Stimulated activated CD4-positive, alpha-beta T cell treated with anti-CD3 and anti-CD28 coated beads, TNF-alpha, amount 100 ng/mL, for 4 hours (primary cell): ENCODE results near the gene HES2.
"Not testable (repeated sequence)": the region's sequence is repeated elsewhere in the genome, so short reads cannot be mapped to it uniquely, and the experiment has no call there.

Experiments
- DNase-seq, 3 experiments: peaks; one replicate each; pipeline ENCODE4 v3.0.0-alpha.2; 2020; ENCODE audit warnings: low read depth in 3 of 3

HES2 gene

GRCh38 chr1:6437012-6437700 is 17.4 kb upstream of the HES2 start:
- not testable (repeated sequence) for DNase-seq

GRCh38 chr1:6436277-6436676 is 16.6 kb upstream of the HES2 start:
- not testable (repeated sequence) for DNase-seq

- DNase-seq = no peak
Observed at GRCh38 chr1:6435547-6435946, 15.8 kb upstream of the HES2 start.

GRCh38 chr1:6435129-6435528 is 15.4 kb upstream of the HES2 start:
- no peak for DNase-seq

- DNase-seq = no peak
Observed at GRCh38 chr1:6434186-6434585, 14.5 kb upstream of the HES2 start.

- not testable (repeated sequence) for DNase-seq
Observed at GRCh38 chr1:6431645-6432579, 12.2 kb upstream of the HES2 start.

- DNase-seq = not testable (repeated sequence)
Observed at GRCh38 chr1:6429660-6430411, 10.1 kb upstream of the HES2 start.

- not testable (repeated sequence) for DNase-seq
Observed at GRCh38 chr1:6428453-6428852, 8.7 kb upstream of the HES2 start.

GRCh38 chr1:6427441-6428390 is 8.0 kb upstream of the HES2 start:
- no peak for DNase-seq

- no peak for DNase-seq
Observed at GRCh38 chr1:6426972-6427350, 7.2 kb upstream of the HES2 start.

GRCh38 chr1:6426277-6426971 is 6.7 kb upstream of the HES2 start:
- no peak for DNase-seq

GRCh38 chr1:6425658-6426057 is 5.9 kb upstream of the HES2 start:
- no peak for DNase-seq

GRCh38 chr1:6424619-6425593 is 5.2 kb upstream of the HES2 start, which contains the start of gene ESPN:
TSS of gene ESPN (plus strand) at chr1:6424776. CDS start at chr1:6424956, 180 bp downstream.
- DNase-seq = no peak

GRCh38 chr1:6424000-6424565 is 4.4 kb upstream of the HES2 start:
- no peak for DNase-seq

GRCh38 chr1:6423321-6423999 is 3.7 kb upstream of the HES2 start:
- DNase-seq = peak in 2 of 3 experiments; percentile 60 to 64

GRCh38 chr1:6421266-6421665 is 1.5 kb upstream of the HES2 start:
- no peak for DNase-seq

- DNase-seq = no peak
Observed at GRCh38 chr1:6420454-6421042, 829 bp upstream of the HES2 start.

GRCh38 chr1:6419397-6419803 is 319 bp downstream of the HES2 start:
- DNase-seq = no peak
